A549 (cell line): ENCODE measurements around the gene PAGE4. TPM values are rescaled to one million over a fixed set of nuclear protein-coding genes. Genes with fewer than 3 reads are reported as not detected.

Source experiments
- ATAC-seq, 2 experiments: fragments of 200-7000 bp in 1 of 2; fragments of >200 bp in 1 of 2; cut with Nextera tagmentation in 1 of 2; cut with Tn5 transposase in 1 of 2; 3 replicates each; pipeline versions ENCODE4 v1.8.0 to v1.9.1; 2018 to 2020; ENCODE audit warnings: mild to moderate bottlenecking in 1 of 2, moderate library complexity in 1 of 2
- CTCF ChIA-PET: fragments of 300-600 bp; sonication (Branson Sonifier 250); formaldehyde crosslinking; extraction: SDS; loops from one replicate; lab custom pipeline; 2021; ENCODE audit warnings: antibody characterized with exemption, inconsistent platforms; lab: Yijun Ruan, JAX
- POLR2A ChIA-PET: fragments of 350-600 bp; formaldehyde crosslinking; extraction: SDS; loops from one replicate; lab custom pipeline; 2021; ENCODE audit warnings: antibody characterized with exemption, inconsistent platforms; lab: Yijun Ruan, JAX
- DNase-seq, 2 experiments: peaks; one replicate each; pipeline versions ENCODE4 v3.0.0 to v3.0.0-alpha.2; 2011 to 2016; ENCODE audit warnings: low read depth in 1 of 2, low spot score in 1 of 2
- FAIRE-seq: peaks from 2 replicates; lab custom pipeline; 2011; peaks lifted over from hg19 to GRCh38; lab: Jason Lieb, UNC
- H3K27ac ChIP-seq, 2 experiments: fragments of >200 bp; sonication (Bioruptor Twin); formaldehyde crosslinking; 3 replicates each; pipeline ENCODE4 v1.5.1; 2016 to 2017
- H3K4me1 ChIP-seq: fragments of >200 bp; sonication (Bioruptor Twin); formaldehyde crosslinking; 3 replicates; pipeline ENCODE4 v1.6.1; 2016
- H3K4me2 ChIP-seq: fragments of >200 bp; sonication (Bioruptor Twin); formaldehyde crosslinking; 3 replicates; pipeline ENCODE4 v1.6.1; 2016
- H3K4me3 ChIP-seq: fragments of >200 bp; sonication (Bioruptor Twin); formaldehyde crosslinking; 3 replicates; pipeline ENCODE4 v1.5.1; 2016
- H3K9me3 ChIP-seq: fragments of >200 bp; sonication (Bioruptor Twin); formaldehyde crosslinking; 3 replicates; pipeline ENCODE4 v1.6.1; 2016
- ATOH8 ChIP-seq: fragments of 250-450 bp; sonication (Bioruptor Pico); IDR thresholded peaks from 2 replicates; pipeline ENCODE4 v1.5.0; 2020; ENCODE audit warnings: low read depth, mild to moderate bottlenecking, moderate library complexity
- BHLHE40 ChIP-seq: IDR thresholded peaks from 2 replicates; pipeline ENCODE4 v1.6.1; 2012; ENCODE audit warnings: low read depth, low read length, inconsistent platforms
- CBX2 ChIP-seq: fragments of 200-600 bp; sonication (generic); IDR thresholded peaks from 2 replicates; pipeline ENCODE4 v1.6.1; 2016; ENCODE audit warnings: low read depth, mild to moderate bottlenecking, borderline replicate concordance
- CEBPB ChIP-seq, 2 experiments: fragments of >200 bp in 1 of 2; sonication (Bioruptor Twin) in 1 of 2; formaldehyde crosslinking in 1 of 2; IDR thresholded peaks; 2 replicates each; pipeline ENCODE4 v1.6.1; 2012 to 2016
- CHD4 ChIP-seq: fragments of 200-600 bp; sonication (generic); IDR thresholded peaks from 2 replicates; pipeline ENCODE4 v1.6.1; 2016; ENCODE audit warnings: antibody characterized with exemption, mild to moderate bottlenecking, borderline replicate concordance
- E2F6 ChIP-seq: IDR thresholded peaks from 2 replicates; pipeline ENCODE4 v1.6.1; 2012; ENCODE audit warnings: low read depth, borderline replicate concordance
- FOSL2 ChIP-seq, 2 experiments: fragments of 450-650 bp in 1 of 2; fragments of >200 bp in 1 of 2; sonication (Bioruptor Twin) in 1 of 2; formaldehyde crosslinking; IDR thresholded peaks; 2 replicates each; pipeline versions ENCODE4 v1.5.0 to v1.6.1; 2016 to 2020; ENCODE audit warnings: mild to moderate bottlenecking in 1 of 2, moderate library complexity in 1 of 2
- GATA3 ChIP-seq: IDR thresholded peaks from 2 replicates; pipeline ENCODE4 v1.6.1; 2012; ENCODE audit warnings: borderline replicate concordance
- HEYL ChIP-seq: fragments of 250-450 bp; sonication (Bioruptor Pico); IDR thresholded peaks from 2 replicates; pipeline ENCODE4 v1.8.0; 2021; ENCODE audit warnings: mild to moderate bottlenecking, moderate library complexity
- HOXA7 ChIP-seq: fragments of 250-450 bp; sonication (Bioruptor Pico); IDR thresholded peaks from 2 replicates; pipeline ENCODE4 v1.5.0; 2020; ENCODE audit warnings: mild to moderate bottlenecking, moderate library complexity
- HOXB13 ChIP-seq: fragments of 250-450 bp; sonication (Bioruptor Pico); IDR thresholded peaks from 2 replicates; pipeline ENCODE4 v1.5.0; 2020; ENCODE audit warnings: low read depth, mild to moderate bottlenecking, moderate library complexity
- HOXB5 ChIP-seq: fragments of 250-450 bp; sonication (Bioruptor Pico); IDR thresholded peaks from 2 replicates; pipeline ENCODE4 v1.5.0; 2020; ENCODE audit warnings: mild to moderate bottlenecking, moderate library complexity
- JUNB ChIP-seq: fragments of >200 bp; sonication (Bioruptor Twin); formaldehyde crosslinking; IDR thresholded peaks from 2 replicates; pipeline ENCODE4 v1.6.1; 2016
- KDM1A ChIP-seq: fragments of 200-600 bp; sonication (generic); IDR thresholded peaks from 2 replicates; pipeline ENCODE4 v1.6.1; 2016; ENCODE audit warnings: low read depth, mild to moderate bottlenecking
- KDM5A ChIP-seq: fragments of 200-600 bp; sonication (generic); IDR thresholded peaks from 2 replicates; pipeline ENCODE4 v1.6.1; 2016; ENCODE audit warnings: antibody characterized with exemption, mild to moderate bottlenecking
- MAZ ChIP-seq: fragments of 150-350 bp; IDR thresholded peaks from 2 replicates; pipeline ENCODE4 v1.6.1; 2014; ENCODE audit warnings: antibody characterized with exemption, low read depth, low read length, borderline replicate concordance
- NFE2L2 ChIP-seq: fragments of 150-350 bp; conservative IDR thresholded peaks from 2 replicates; pipeline ENCODE4 v1.6.1; 2014; ENCODE audit warnings: low read length
- NPAS2 ChIP-seq: fragments of 250-450 bp; sonication (Bioruptor Pico); IDR thresholded peaks from 2 replicates; pipeline ENCODE4 v1.8.0; 2022; ENCODE audit warnings: mild to moderate bottlenecking, moderate library complexity, borderline replicate concordance
- PHF8 ChIP-seq: fragments of 200-600 bp; sonication (generic); IDR thresholded peaks from 2 replicates; pipeline ENCODE4 v1.6.1; 2016; ENCODE audit warnings: low read depth, mild to moderate bottlenecking, antibody characterized with exemption, moderate library complexity, borderline replicate concordance
- POLR2A ChIP-seq: IDR thresholded peaks from 2 replicates; pipeline ENCODE4 v1.6.1; 2012; ENCODE audit warnings: mild to moderate bottlenecking, low read length
- REST ChIP-seq: fragments of 200-600 bp; sonication (generic); IDR thresholded peaks from 2 replicates; pipeline ENCODE4 v1.6.1; 2016; ENCODE audit warnings: antibody characterized with exemption, mild to moderate bottlenecking, moderate library complexity
- RFX5 ChIP-seq: fragments of 450-650 bp; IDR thresholded peaks from 2 replicates; pipeline ENCODE4 v1.7.1; 2014; ENCODE audit warnings: antibody characterized with exemption, mild to moderate bottlenecking, moderate library complexity
- RNF2 ChIP-seq: fragments of 200-600 bp; sonication (generic); IDR thresholded peaks from 2 replicates; pipeline ENCODE4 v1.6.1; 2016; ENCODE audit warnings: low read depth, mild to moderate bottlenecking, antibody characterized with exemption, moderate library complexity, borderline replicate concordance
- SMC3 ChIP-seq: fragments of >200 bp; sonication (Bioruptor Twin); formaldehyde crosslinking; IDR thresholded peaks from 3 replicates; pipeline ENCODE4 v1.6.1; 2018; ENCODE audit warnings: inconsistent platforms
- USF2 ChIP-seq: fragments of 450-650 bp; IDR thresholded peaks from 2 replicates; pipeline ENCODE4 v1.6.1; 2014; ENCODE audit warnings: antibody characterized with exemption
- ZC3H11A ChIP-seq: fragments of 450-650 bp; IDR thresholded peaks from 2 replicates; pipeline ENCODE4 v1.6.1; 2014; ENCODE audit warnings: antibody characterized with exemption, mild to moderate bottlenecking
- ZFP36 ChIP-seq: fragments of 450-650 bp; IDR thresholded peaks from 2 replicates; pipeline ENCODE4 v1.6.1; 2014; ENCODE audit warnings: borderline replicate concordance; ENCODE audit not compliant: partially characterized antibody
- ZNF302 ChIP-seq: fragments of 250-450 bp; sonication (Bioruptor Pico); IDR thresholded peaks from 2 replicates; pipeline ENCODE4 v1.9.0; 2021; ENCODE audit warnings: inconsistent platforms, mild to moderate bottlenecking, moderate library complexity
- ZSCAN20 ChIP-seq: fragments of 250-450 bp; sonication (Bioruptor Pico); IDR thresholded peaks from 2 replicates; pipeline ENCODE4 v1.8.0; 2022; ENCODE audit warnings: mild to moderate bottlenecking, moderate library complexity
- WGBS: methylation state at CpG from one replicate; pipeline ENCODE4 v1.1.6; 2017; ENCODE audit errors: missing lambda C conversion rate; 5-methylcytosine and 5-hydroxymethylcytosine counted together
- polyA plus RNA-seq, 4 experiments: library from polyadenylated mRNA; depleted of rRNA in 3 of 4; stranded (reverse); fragments of >200 nt; fragmentation: RNase III in 1 of 4; extraction: RNeasy Plus Mini Kit Qiagen cat#74134 plus additional on column Dnase treatment in 1 of 4; gene quantifications; 2 replicates in 3 of 4; 3 replicates in 1 of 4; pipeline ENCODE4 v1.2.3, GENCODE V29; 2011 to 2017

Gene PAGE4
- polyA plus RNA-seq, 2 of the 4 experiments (the other 2 are of a cell fraction): not detected

- no peaks in the 10 kb centered on the region for H3K4me1 ChIP-seq
- CTCF ChIA-PET: interaction anchor here (1.2 kb wide), 1 partner anchor 29 kb away, joined by 3 read pairs; no protein-coding TSS in a partner anchor
- no peak overlapping the region for H3K27ac ChIP-seq
- 0% methylated on average over 1 of the region's 1 CpG for WGBS
- DNase-seq (no peak), ATAC-seq (no peak), FAIRE-seq (no peak)
- H3K4me3 ChIP-seq: no peak overlapping the region
- no peak for TF ChIP-seq CBX2
- TF ChIP-seq NPAS2 (CRISPR knock-in tag): no peak
- no peak for TF ChIP-seq RFX5
- TF ChIP-seq ZC3H11A: no peak
- no peak for TF ChIP-seq NFE2L2
- no peak for TF ChIP-seq ZNF302 (CRISPR knock-in tag)
- no peak for TF ChIP-seq HOXB5
- TF ChIP-seq ZSCAN20 (CRISPR knock-in tag): no peak
- TF ChIP-seq HOXA7 (CRISPR knock-in tag): no peak
- no peak for TF ChIP-seq FOSL2 (IDR thresholded peaks at IDR 0.05)
- no peak for TF ChIP-seq FOSL2 (CRISPR knock-in tag; IDR thresholded peaks at IDR 0.05)
- TF ChIP-seq REST: no peak
- TF ChIP-seq E2F6: no peak
- TF ChIP-seq ZFP36: no peak
- no peak for TF ChIP-seq GATA3
- TF ChIP-seq CHD4: no peak
- no peak for TF ChIP-seq MAZ
- TF ChIP-seq KDM5A: no peak
- H3K4me2 ChIP-seq: no peak overlapping the region
- POLR2A ChIA-PET: no interaction called here
- no peaks in the 10 kb centered on the region for H3K9me3 ChIP-seq
These were observed 39.6 kb downstream of the PAGE4 start for GRCh38 chrX:49868739-49869138.

GRCh38 chrX:49876750-49877149 lies 47.6 kb downstream of the PAGE4 start:
- DNase-seq: peak; percentile 30 to 43
- H3K4me2 ChIP-seq: no peak overlapping the region
- FAIRE-seq: no peak
- WGBS: 4% methylated on average over 3 of the region's 3 CpGs
- peaks cover 6% of the 10 kb centered on the region; the same call in 1 of the 3 replicates for H3K4me1 ChIP-seq
- no peak overlapping the region for H3K27ac ChIP-seq
- ChIA-PET CTCF (interaction anchor here (1.4 to 2.9 kb wide), 3 partner anchors 15 to 115 kb away, joined by 4 to 7 read pairs (median 5); no protein-coding TSS in a partner anchor), POLR2A (no interaction called here)
- no peak for ATAC-seq
- H3K9me3 ChIP-seq: no peaks in the 10 kb centered on the region
- no peak overlapping the region for H3K4me3 ChIP-seq
- no peak for TF ChIP-seq KDM1A
- no peak for TF ChIP-seq FOSL2 (IDR thresholded peaks at IDR 0.05)
- no peak for TF ChIP-seq FOSL2 (CRISPR knock-in tag; IDR thresholded peaks at IDR 0.05)
- TF ChIP-seq JUNB: no peak
- no peak for TF ChIP-seq RNF2
- TF ChIP-seq BHLHE40: no peak
- TF ChIP-seq HEYL (CRISPR knock-in tag): no peak
- no peak for TF ChIP-seq CEBPB (IDR thresholded peaks at IDR 0.05)
- TF ChIP-seq NPAS2 (CRISPR knock-in tag): no peak
- no peak for TF ChIP-seq POLR2A
- TF ChIP-seq SMC3: 0 out of 3 replicates have a peak, but pooled peaks have one; percentile 18
- TF ChIP-seq REST: no peak
- no peak for TF ChIP-seq USF2
- TF ChIP-seq HOXB13: no peak
- no peak for TF ChIP-seq ATOH8 (CRISPR knock-in tag)
- no peak for TF ChIP-seq PHF8
